DOHH2 (cell line): ENCODE data around the gene CACNB4.

ENCODE experiments used
- CTCF ChIP-seq: fragments of 200-600 bp; sonication (generic); IDR thresholded peaks from one replicate; pipeline ENCODE4 v1.5.1; 2014; ENCODE audit warnings: antibody characterized with exemption, mild to moderate bottlenecking, low read depth, low read length; ENCODE audit not compliant: poor library complexity, severe bottlenecking
- EZH2phosphoT487 ChIP-seq: fragments of 200-600 bp; sonication (generic); IDR thresholded peaks from 2 replicates; pipeline ENCODE4 v1.6.1; 2017; ENCODE audit warnings: borderline replicate concordance, mild to moderate bottlenecking, antibody characterized with exemption, low read length, moderate library complexity, mixed read lengths

GRCh38 chr2:152058655-152059054 is 40.2 kb downstream of the CACNB4 start:
- no peak for TF ChIP-seq CTCF
- TF ChIP-seq EZH2phosphoT487, result no peak
